CD4-positive, alpha-beta T cell treated with Interleukin-12 subunit alpha and Interleukin-12 subunit beta, for 1 hour (primary cell): ENCODE results near the gene KLHL3.
"Not testable (repeated sequence)": the region's sequence is repeated elsewhere in the genome, so short reads cannot be mapped to it uniquely, and the experiment has no call there.

Experiments
- DNase-seq: peaks from one replicate; pipeline ENCODE4 v3.0.0-alpha.2; 2020

KLHL3 gene

DNA sequence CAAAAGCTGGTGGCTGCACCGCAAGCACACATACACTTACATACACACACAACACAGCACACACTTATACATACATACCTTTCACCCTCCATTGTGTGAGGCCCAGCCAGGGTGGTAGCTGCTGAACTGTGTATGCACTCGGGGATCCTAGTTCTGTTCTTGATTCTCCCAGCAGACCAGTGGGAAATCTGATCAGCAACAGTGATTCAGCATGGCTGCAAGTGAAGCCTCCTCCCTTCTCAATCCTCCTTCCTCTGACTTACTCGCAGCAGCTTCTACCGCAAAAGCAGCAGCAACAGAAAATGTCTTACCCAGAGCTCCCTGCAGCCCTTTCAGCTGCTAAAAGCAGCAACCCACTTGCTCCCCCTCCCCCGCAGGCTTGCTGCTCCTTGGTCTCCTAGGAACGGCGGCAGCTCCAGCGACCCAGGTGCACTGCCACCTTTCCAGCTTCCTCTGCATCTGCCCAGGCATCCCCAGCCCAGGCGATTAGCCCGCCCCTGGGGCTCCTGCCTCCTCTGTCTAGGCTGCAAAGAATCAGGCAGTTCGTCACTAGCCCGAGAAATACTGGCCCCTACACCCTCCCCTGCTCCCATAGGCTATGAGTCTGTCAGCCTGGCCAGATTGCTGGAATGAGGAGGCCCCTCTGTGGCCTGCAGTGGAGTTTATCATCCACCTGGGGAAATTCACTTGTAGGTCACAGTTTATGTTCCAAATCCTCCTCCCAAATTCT, at the start of gene KLHL3:
Gene KLHL3, minus strand, starts transcription at position 535 of the 730 bp plus-strand sequence. Its CDS starts 443 bp downstream, at position 92.
- DNase-seq, result peak; percentile 23

- no peak for DNase-seq
Observed at GRCh38 chr5:137782984-137783536, 47.2 kb upstream of the KLHL3 start.

GRCh38 chr5:137782055-137782454, 46.2 kb upstream of the KLHL3 start:
- no peak for DNase-seq

- DNase-seq, result peak; percentile 16
Observed at GRCh38 chr5:137778772-137779564, 43.1 kb upstream of the KLHL3 start.

GRCh38 chr5:137767937-137768336, 32.0 kb upstream of the KLHL3 start:
- DNase-seq, result not testable (repeated sequence)

DNA sequence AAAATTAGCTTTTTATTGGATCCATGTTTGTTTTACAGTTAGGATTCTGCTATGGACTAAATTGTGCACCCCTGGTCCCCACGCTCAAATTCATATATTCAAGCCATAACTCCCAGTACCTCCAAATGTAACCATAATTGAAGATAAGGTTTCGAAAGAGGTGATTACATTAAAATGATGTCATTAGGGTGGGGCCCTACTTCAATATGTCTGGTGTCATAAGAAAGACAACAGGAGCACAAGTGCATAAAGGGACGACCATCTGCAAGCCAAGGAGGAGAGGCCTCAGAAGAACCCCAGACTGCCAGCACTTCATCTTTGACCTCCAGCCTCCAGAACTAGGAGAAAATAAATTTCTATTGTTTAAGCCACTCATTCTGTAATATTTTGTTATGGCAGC, 25.7 kb upstream of the KLHL3 start:
- no peak for DNase-seq

GRCh38 chr5:137760719-137761516, 25.0 kb upstream of the KLHL3 start:
- no peak for DNase-seq

DNA sequence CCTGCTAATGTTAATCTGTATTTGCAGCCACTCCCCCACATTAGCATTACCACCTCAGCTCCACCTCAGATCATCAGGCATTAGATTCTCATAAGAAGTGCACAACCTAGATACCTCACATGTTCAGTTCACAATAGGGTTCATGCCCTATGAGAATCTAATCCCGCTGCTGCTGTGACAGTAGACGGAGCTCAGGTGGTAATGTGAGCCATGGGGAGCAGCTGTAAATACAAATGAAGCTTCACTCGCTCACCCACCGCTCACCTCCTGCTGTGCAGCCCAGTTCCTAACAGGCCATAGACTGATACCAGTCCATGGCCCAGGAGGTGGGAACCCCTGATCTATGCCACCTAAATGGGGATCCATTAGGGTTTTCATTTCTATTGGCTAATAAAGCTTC, 24.4 kb upstream of the KLHL3 start:
- no peak for DNase-seq

- no peak for DNase-seq
Observed at GRCh38 chr5:137758715-137759306, 22.9 kb upstream of the KLHL3 start.

GRCh38 chr5:137758121-137758520, 22.2 kb upstream of the KLHL3 start:
- DNase-seq, result no peak

DNA sequence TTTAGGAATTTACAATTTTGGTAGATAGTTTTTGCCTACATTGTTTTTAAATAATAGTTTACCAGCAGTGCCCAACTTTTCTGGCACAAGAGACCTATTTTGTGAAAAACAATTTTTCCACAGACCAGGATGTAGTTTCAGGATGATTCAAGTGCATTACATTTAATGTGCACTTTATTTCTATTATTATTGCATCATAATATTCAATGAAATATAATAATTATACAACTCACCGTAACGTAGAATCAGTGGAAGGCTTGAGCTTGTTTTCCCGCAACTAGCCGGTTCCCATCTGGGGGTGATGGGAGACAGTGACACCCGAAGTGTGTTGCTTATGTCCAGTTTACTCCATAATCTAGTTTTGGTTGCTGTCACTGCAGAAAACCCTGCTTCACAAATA, 21.7 kb upstream of the KLHL3 start:
- DNase-seq, result no peak

GRCh38 chr5:137754961-137755762, 19.3 kb upstream of the KLHL3 start:
- no peak for DNase-seq

- DNase-seq, result peak; percentile 96
Observed at GRCh38 chr5:137754188-137754960, 18.5 kb upstream of the KLHL3 start, which contains the start of gene HNRNPA0. HNRNPA0 (minus strand) TSS chr5:137754363; CDS start chr5:137754066, 297 bp downstream.

GRCh38 chr5:137753691-137754187, 17.9 kb upstream of the KLHL3 start:
- DNase-seq, result no peak

DNA sequence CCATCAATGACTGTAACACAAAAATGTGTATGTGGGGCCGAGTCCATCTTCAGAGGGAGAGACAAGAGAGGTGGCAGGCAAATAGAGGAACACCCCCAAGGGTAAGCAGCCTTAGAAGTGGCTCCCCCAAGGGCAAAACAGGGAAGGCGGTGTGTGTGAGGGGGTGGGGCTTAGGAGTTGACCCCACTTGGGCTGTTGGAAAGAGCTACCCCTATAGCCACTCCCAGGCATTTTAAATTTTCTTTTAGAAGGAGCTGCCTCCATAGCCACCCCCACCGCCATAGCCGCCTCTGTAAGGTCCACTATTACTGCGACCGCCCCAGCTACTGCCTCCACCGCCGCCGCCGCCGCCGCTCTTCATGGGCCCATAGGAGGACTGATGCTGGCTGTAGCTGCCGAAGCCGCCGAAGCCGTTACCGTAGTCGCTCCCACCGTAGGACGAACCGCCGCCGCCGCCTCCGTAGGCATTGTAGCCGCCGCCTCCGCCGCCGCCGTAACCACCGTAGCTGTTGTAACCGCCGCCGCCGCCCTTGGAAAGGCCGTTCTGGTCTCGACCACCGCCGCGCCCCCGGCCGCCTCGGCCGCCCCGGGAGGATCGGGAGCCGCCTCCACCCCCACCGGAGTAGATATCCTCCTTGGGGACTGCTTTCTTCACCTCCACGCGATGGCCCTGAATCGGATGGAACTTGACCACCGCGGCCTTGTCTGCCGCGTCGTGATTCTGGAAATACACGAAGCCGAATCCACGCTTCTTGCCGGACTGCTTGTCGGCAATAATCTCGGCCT, 17.2 kb upstream of the KLHL3 start:
- DNase-seq, result peak; percentile 50

GRCh38 chr5:137751869-137752491, 16.1 kb upstream of the KLHL3 start:
- peak; percentile 37 for DNase-seq

DNA sequence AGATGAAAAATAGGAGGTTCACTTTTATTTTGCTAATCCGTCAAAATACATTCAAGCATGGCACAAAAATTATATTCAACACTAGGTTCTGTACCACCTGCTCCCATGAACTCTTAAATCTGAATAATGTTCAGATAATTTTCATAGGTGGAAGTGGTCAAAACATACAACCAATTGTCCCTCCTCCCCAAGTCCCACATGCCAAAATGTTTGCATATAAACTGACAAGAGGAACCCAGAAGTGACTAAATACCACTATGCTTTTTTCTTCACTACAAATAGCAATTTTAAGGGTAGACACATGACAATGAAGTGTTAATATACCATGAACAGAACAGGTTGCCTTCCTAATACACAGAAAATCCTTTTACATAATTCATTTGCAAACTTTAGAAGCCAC, 14.5 kb upstream of the KLHL3 start:
- DNase-seq, result no peak

DNA sequence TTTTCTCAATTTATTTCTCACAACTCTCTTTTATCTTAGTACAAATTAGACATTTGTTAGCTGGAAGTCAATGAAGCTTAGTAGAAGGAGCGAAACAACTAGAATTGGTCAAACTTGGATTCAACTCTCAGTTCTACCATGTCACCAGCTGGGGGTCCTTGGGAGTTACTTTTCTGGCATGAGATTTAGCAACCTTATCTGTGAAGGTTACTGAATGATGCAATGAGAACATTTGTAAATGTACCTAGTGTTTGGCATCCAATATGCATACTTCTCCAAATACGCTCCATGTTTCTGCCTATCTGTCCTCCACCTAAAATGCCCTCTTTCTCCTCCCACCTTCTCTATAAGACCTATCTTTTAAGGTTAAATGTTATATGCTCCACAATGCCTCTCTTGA, 12.0 kb upstream of the KLHL3 start:
- no peak for DNase-seq

- DNase-seq, result peak; percentile 75
Observed at GRCh38 chr5:137743031-137743640, 7.2 kb upstream of the KLHL3 start.
